T-helper 1 cell treated with Interleukin-12 subunit alpha and Interleukin-12 subunit beta and Interleukin-4 antibody, amounts not matched to agents 30 μg/mL and 1 μg/mL, for 36 hours (primary cell): ENCODE measurements around the gene VSTM2B.

Source experiments
- H3K27ac Mint-ChIP-seq: one replicate; pipeline ENCODE4 v1.8.0; 2021; ENCODE audit warnings: mild to moderate bottlenecking, mixed read lengths
- H3K27me3 Mint-ChIP-seq: one replicate; pipeline ENCODE4 v1.8.0; 2021; ENCODE audit warnings: low read depth, mixed read lengths
- H3K36me3 Mint-ChIP-seq: one replicate; pipeline ENCODE4 v1.8.0; 2021; ENCODE audit warnings: low read depth, mixed read lengths
- H3K4me1 Mint-ChIP-seq: one replicate; pipeline ENCODE4 v1.8.0; 2021; ENCODE audit warnings: low read depth, mixed read lengths
- H3K4me3 Mint-ChIP-seq: one replicate; pipeline ENCODE4 v1.8.0; 2021; ENCODE audit warnings: mild to moderate bottlenecking, moderate library complexity, mixed read lengths
- H3K9me3 Mint-ChIP-seq: one replicate; pipeline ENCODE4 v1.8.0; 2021; ENCODE audit warnings: mixed read lengths

The VSTM2B gene

DNA sequence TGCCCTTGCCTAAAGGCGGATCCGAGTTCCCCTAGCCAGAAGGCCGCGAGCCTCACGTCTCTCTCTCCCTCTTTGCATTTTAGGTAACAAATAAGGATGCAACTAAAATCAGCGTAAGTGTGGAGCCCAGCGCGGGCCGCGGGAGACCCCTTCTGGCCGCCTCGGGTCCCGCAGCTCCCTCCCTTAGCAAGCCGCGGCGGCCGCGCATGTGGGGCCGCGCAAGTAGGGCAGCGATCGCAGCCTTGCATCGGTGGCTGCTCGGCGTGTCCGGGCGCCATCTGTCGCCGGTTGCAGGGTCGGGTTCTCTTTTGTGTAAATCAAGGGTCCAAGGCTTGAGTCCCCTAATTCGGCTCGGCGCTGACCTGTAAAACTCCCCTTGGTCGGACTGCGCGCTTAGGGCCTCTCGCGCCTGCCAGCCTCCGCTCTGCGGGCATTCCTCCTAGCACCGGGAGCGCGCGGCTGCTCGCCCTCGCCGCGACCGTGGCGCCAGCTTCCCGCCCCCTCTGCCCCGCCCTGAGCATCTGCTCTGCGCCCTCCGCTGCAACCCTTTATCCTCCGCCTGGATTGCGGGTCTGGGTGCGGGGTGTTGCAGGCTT is 2.7 kb downstream of the VSTM2B start:
- Mint-ChIP-seq H3K9me3 (no peaks in the 10 kb centered on the region), H3K27ac (no peak overlapping the region), H3K4me1 (peaks cover 19% of the 10 kb centered on the region), H3K36me3 (peaks cover 5% of the 10 kb centered on the region), H3K4me3 (peak overlapping the region; percentile 73), H3K27me3 (peaks cover 75% of the 10 kb centered on the region)

DNA sequence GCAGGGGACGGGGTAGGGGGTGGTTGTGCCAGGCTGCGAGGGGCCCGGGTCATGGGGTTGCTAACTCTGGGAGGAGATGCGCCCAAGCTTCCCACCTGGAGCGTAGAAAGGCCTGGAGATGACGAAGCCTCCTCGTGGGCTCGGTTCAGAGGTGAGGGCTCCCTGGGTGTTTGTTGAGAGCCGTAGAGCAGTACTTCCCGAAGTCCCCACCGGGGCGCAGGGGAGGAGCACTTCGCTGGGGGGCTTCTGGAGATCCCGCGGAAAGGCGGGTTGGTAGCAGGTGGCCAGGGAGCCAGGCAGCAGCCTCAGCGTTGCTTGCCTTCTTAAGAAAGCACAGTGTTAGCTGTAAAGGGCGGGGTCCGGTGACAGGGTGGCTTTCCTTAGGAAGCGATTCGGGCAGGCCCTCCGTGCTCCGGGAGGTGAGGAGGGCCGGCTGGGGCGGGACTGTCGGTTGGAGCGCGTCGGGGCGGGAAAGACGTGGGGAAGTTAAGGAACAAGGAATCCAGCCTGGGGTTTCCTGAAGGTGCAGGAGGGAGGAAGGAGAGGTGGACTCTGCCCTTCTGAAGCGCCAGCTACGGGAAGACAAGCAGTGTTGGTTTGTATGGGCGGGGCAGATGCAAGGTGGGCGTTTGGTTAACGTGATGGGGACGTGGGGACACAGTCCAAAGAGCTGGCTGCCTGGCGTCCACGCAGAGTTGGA is 3.3 kb downstream of the VSTM2B start:
- Mint-ChIP-seq H3K4me3 (peak overlapping the region; percentile 42), H3K27ac (no peak overlapping the region), H3K36me3 (peaks cover 5% of the 10 kb centered on the region), H3K27me3 (peaks cover 69% of the 10 kb centered on the region), H3K9me3 (no peaks in the 10 kb centered on the region), H3K4me1 (peaks cover 19% of the 10 kb centered on the region)

DNA sequence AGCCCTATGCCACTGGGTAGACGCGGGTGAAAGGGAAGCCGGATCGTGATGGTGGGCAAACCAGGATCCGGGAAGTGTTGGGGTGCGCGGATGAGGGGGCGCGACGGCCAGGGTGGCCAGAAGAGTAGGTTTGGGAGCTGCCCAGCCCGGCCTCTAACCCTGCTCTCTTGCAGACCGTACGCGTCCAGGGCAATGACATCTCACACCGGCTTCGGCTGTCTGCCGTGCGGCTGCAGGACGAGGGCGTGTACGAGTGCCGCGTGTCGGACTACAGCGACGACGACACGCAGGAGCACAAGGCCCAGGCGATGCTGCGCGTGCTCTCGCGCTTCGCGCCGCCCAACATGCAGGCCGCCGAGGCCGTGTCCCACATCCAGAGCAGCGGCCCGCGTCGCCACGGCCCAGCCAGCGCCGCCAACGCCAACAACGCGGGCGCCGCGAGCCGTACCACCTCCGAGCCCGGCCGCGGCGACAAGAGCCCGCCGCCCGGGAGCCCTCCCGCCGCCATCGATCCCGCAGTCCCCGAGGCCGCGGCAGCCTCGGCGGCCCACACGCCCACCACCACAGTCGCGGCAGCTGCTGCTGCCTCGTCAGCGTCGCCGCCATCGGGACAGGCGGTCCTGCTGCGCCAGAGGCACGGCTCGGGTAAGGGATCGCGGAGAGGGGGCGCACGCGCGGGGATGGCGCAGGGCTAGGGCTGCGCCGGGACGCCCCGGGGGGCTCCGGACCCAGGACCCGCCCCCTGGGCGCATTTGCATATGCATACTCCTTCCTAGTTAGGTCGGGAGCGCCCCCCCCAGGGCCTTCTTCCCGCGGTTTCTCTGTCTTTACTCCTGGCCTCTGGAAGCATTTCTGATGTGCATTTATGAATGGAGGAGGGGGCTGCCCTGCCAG is 4.1 kb downstream of the VSTM2B start:
- Mint-ChIP-seq H3K36me3 (peaks cover 5% of the 10 kb centered on the region), H3K9me3 (no peaks in the 10 kb centered on the region), H3K4me1 (peaks cover 19% of the 10 kb centered on the region), H3K27me3 (peaks cover 61% of the 10 kb centered on the region), H3K27ac (no peak overlapping the region), H3K4me3 (peak overlapping the region; percentile 42)

DNA sequence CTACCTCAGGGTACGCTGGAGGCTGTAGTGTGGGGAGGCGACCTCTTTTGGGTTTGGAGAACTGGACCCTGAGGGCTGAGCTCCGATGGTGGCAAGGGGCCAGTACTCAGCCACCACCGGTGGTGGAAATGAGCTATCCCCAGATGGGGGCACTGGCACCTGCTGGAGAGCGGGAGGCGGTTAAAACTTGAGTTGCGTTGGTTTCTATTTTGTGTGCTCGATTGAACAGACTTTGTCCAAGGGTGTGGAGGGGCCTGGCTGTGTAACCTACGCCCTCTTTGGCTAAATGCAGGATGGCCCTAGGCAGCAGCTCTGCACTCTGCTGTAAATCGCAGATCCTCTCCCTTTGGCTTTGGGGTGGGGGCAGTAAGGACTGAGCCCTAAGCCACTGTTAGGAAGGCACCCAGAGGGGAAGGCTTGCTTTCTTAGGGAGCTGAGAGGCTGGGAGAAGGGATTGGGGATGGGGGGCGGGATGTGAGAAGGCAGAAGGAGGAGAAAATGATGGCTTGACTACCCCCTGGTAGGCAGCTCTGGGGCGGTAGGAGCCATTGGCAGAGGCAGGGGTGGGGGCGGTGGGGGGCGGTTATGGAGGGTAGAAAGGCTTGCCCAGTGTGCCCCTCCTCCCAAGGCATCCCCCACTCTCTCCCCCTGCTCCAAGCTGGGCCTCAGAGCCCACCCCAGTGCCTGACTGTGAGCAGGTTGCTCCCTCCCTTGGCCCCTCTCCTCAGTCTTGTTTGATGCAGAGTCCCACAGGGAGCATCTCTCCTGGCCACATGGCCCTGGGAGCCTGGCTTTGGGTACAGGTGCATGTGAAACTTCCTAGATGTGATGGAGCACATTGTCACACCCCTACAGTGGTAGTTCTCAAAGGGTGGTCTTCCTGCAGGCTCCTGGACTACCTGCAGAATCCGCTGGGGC is 5.0 kb downstream of the VSTM2B start:
- peaks cover 58% of the 10 kb centered on the region for H3K27me3 Mint-ChIP-seq
- no peak overlapping the region for H3K27ac Mint-ChIP-seq
- peaks cover 17% of the 10 kb centered on the region for H3K4me1 Mint-ChIP-seq
- peaks cover 5% of the 10 kb centered on the region for H3K36me3 Mint-ChIP-seq
- no peak overlapping the region for H3K4me3 Mint-ChIP-seq
- no peaks in the 10 kb centered on the region for H3K9me3 Mint-ChIP-seq

DNA sequence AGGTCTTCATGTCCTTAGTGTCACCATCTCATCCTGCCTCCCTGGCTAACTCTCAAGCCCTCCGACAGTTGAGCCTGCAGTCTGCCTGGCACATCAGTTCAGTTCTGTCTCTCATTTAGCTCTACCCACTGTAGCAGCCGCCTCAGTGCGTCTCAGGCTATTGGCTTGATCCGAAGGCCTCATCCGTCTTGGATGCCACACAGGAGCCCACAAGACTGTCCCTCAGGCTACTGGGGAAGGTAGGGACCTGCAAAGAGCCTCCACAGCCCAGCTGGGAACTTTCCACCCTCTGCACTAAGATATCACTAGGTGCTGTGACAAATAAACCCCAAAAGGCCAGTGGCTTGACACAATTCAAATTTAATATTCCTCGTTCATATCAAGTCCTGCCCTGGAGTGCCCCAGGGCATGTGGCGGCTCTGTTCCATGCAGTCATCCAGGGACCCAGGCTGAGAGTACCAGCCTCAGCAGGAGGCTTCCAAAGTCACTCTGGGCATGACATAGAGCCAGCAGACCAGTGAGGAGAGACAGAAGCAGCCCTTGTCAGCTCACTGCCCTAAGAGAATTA is 5.7 kb downstream of the VSTM2B start:
- H3K27me3 Mint-ChIP-seq: peaks cover 60% of the 10 kb centered on the region
- no peak overlapping the region for H3K27ac Mint-ChIP-seq
- no peak overlapping the region for H3K4me3 Mint-ChIP-seq
- no peaks in the 10 kb centered on the region for H3K9me3 Mint-ChIP-seq
- peaks cover 17% of the 10 kb centered on the region for H3K4me1 Mint-ChIP-seq
- peaks cover 5% of the 10 kb centered on the region for H3K36me3 Mint-ChIP-seq

DNA sequence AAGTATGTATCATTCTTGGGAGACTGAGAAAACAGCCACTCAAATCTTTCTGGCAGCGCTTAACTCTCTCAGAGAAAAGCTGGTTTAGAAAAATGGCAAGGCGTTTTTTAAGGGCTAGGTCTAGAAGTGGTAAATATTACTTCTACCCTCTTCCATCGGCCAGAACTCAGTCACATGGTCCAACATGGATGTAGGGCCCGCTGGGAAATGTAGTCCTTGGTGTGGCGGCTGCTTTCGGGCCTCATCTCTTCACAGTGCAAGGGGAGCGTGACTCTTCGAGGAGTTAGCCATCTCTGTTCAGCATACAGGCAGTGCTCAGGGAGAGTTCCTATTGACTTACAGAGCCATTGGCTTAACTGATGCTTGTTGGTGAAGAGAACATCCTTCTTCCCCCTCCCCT is 6.3 kb downstream of the VSTM2B start:
- H3K4me1 Mint-ChIP-seq: peaks cover 17% of the 10 kb centered on the region
- peaks cover 57% of the 10 kb centered on the region for H3K27me3 Mint-ChIP-seq
- H3K9me3 Mint-ChIP-seq: no peaks in the 10 kb centered on the region
- H3K4me3 Mint-ChIP-seq: no peak overlapping the region
- no peak overlapping the region for H3K27ac Mint-ChIP-seq
- H3K36me3 Mint-ChIP-seq: peaks cover 5% of the 10 kb centered on the region

DNA sequence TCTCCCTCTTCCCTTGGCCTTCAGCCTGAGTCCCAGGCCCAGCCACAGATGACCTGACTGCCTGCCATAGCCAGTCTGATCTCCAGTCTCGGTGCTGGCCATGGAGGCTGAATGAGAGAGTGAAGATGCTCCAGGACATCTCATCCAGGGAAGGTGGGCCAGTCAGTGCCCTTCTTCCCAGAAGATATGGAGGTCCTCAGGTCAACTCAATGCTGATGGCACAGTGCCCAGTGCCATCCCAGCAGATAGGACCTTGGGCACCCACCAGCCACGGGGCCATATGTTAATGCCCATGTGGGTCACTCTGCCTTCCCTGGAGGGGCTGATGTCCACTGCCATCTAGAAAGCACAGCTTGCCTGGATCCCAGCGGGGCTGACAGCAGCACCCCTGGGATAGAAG is 7.2 kb downstream of the VSTM2B start:
- no peaks in the 10 kb centered on the region for H3K9me3 Mint-ChIP-seq
- H3K27me3 Mint-ChIP-seq: peaks cover 49% of the 10 kb centered on the region
- H3K4me3 Mint-ChIP-seq: no peak overlapping the region
- H3K36me3 Mint-ChIP-seq: peaks cover 3% of the 10 kb centered on the region
- peaks cover 12% of the 10 kb centered on the region for H3K4me1 Mint-ChIP-seq
- no peak overlapping the region for H3K27ac Mint-ChIP-seq

DNA sequence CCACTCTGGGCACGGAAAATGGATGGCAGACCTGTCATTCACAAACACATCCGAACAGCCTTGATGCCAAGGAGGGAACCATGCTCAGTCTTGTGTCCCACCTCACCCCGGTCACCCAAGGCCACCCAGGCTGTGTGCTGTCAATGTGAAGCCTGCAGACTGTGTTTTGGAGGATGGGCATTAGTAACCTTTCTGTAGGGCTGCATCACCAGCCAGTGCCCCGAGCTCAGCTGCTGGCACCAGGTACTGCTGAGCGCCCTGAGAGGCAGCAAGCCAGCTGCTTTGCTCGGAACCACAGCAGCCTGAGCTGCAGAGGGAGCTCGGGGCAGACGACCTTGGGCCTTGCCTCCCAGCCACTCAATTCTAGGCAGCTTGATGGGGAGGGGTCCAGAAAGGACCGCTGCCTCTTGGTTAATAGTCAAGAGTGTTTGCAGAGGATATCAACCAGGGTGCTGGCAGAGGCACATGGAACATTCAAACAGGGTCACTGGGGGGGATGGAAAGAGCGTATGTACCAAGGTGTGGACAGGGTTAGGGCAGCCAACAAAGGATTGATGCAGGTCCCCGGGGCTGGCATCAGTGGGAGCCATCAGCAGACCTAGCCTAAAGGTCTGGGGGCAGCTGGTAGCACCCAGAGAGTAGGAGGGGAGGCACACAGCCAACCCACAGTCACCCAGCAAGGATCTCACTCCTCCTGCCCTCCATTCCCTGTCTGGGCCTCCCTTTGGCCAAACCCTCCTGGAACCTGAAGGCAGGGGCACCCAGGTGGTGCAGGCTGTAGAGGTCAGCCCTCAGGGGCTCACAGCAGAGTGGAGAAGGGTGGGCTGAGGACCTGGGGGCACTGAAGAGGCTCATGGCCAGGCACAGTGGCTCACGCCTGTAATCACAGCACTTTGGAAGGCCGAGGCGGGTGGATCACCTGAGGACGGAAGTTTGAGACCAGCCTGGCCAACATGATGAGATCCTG is 8.1 kb downstream of the VSTM2B start:
- H3K4me3 Mint-ChIP-seq: no peak overlapping the region
- H3K9me3 Mint-ChIP-seq: no peaks in the 10 kb centered on the region
- H3K27me3 Mint-ChIP-seq: peaks cover 44% of the 10 kb centered on the region
- peaks cover 10% of the 10 kb centered on the region for H3K4me1 Mint-ChIP-seq
- H3K36me3 Mint-ChIP-seq: no peaks in the 10 kb centered on the region
- no peak overlapping the region for H3K27ac Mint-ChIP-seq

DNA sequence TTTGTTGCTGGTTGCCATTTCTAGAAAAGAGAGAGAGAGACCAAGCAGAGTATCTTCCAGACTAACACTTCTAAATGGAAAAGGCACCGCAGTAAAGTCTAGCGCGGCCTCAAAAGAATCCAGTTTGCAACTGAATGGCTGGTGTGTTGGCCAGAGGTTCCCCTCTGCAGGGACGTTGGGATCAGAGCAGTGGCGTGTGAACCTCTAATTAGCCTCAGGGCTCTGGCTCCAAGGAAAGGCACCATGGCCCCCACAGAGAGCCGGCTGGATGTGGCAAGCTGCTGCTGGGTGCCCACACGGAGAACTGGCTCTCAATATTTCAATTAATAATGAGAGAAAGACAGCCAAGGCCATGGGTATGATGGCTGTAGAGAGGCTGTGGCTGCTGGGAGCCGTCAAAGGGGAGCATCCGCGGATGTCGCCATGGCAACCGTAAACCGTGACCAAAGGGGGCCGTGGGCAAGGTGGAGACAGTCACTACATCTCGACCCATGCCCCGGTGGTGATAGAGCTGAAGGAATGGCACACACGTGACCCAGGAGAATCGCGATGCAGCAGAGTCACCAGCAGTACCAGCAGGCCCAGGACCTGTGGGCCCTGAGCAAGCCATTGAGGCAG is 9.5 kb downstream of the VSTM2B start:
- Mint-ChIP-seq H3K4me3 (no peak overlapping the region), H3K9me3 (no peaks in the 10 kb centered on the region), H3K36me3 (no peaks in the 10 kb centered on the region), H3K4me1 (peaks cover 3% of the 10 kb centered on the region), H3K27ac (no peak overlapping the region), H3K27me3 (peaks cover 33% of the 10 kb centered on the region)

DNA sequence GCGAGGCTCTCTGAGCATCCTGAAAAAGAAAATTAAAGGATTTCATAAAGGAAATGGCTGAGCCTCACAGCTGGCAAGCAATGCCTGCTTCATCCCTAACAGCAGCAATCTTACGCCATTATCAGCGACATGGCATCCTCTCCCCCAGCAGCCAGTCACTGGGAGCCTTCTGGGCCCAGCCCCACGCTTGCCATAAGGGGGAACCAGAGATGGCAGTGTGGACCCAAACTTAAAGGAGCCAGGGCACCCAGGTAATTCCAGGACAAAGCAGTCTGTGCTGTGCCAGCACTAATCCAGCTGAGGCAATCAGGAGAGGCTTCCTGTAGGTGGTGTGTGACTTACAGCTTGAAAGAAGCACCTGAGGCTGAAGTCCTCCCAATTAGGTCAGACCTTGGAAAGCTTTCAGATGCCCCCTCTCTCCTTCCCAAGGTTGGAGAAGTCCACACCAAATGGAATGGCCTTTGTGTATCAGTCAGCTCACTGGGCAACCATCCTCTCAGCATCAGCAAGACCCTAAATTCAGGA is 10.3 kb downstream of the VSTM2B start:
- Mint-ChIP-seq H3K4me1 (peaks cover 2% of the 10 kb centered on the region), H3K27me3 (peaks cover 28% of the 10 kb centered on the region), H3K4me3 (no peak overlapping the region), H3K36me3 (no peaks in the 10 kb centered on the region), H3K27ac (no peak overlapping the region), H3K9me3 (no peaks in the 10 kb centered on the region)

DNA sequence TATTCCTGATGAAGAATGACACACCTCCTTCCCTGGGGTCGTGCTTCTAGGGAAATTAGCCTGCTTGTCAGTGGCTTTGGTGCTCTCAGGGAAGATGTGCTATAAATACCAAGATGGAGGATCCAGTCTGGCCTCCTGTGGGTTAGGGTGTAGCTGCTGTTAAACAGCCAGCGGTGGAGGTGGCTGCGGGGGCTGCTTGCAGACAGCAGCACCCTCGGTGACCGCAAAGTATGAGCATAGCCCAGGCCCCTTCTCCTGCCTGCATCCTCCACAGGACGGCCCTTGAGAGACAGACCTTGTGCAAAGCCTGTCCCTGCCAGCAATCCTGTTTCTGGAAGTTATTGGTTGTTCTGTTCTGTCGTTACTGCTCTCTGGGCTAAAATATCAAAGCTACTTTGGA is 11.4 kb downstream of the VSTM2B start:
- no peak overlapping the region for H3K4me3 Mint-ChIP-seq
- H3K27me3 Mint-ChIP-seq: peaks cover 16% of the 10 kb centered on the region
- peaks cover 2% of the 10 kb centered on the region for H3K4me1 Mint-ChIP-seq
- no peaks in the 10 kb centered on the region for H3K36me3 Mint-ChIP-seq
- no peak overlapping the region for H3K27ac Mint-ChIP-seq
- H3K9me3 Mint-ChIP-seq: no peaks in the 10 kb centered on the region

DNA sequence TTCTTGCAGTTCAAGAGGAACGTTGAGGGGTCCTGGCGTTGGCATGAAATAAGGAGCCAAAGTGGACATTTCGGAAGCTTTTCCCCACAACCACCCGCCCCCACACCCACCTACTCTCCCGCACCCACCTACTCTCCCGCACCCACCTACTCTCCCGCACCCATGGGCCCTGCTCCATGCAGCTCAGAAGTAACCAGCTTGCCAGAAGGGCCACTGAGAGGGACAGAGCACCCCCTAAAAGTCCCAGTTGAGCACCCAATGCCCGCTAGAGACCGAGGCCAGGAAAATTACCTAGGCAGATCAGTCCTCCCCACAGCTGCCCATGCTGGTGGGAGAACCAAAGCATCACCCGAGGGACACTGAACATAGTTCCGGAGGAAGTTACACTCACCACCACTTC is 11.8 kb downstream of the VSTM2B start:
- Mint-ChIP-seq H3K4me1 (peaks cover 2% of the 10 kb centered on the region), H3K4me3 (no peak overlapping the region), H3K36me3 (no peaks in the 10 kb centered on the region), H3K27ac (no peak overlapping the region), H3K9me3 (no peaks in the 10 kb centered on the region), H3K27me3 (peaks cover 12% of the 10 kb centered on the region)
